ENCODE measurements around the gene SLC35E1.

- TF ChIP-seq POLR2A (IDR thresholded peaks at IDR 0.05) = no peak
- no peak for TF ChIP-seq CTCF (IDR thresholded peaks at IDR 0.05)
- TF ChIP-seq EP300 (IDR thresholded peaks at IDR 0.05) = no peak
- no peak for TF ChIP-seq POLR2AphosphoS5 (IDR thresholded peaks at IDR 0.05)
Measured at GRCh38 chr19:16607819-16608218, 35.6 kb upstream of the SLC35E1 start.
